ENCODE measurements around the gene ROR1. TPM values are rescaled to one million over a fixed set of nuclear protein-coding genes. Genes with fewer than 3 reads are reported as not detected.
"Not testable (repeated sequence)": the region's sequence is repeated elsewhere in the genome, so short reads cannot be mapped to it uniquely, and the experiment has no call there.

The ROR1 gene
- total and polyA plus RNA-seq, 7 donors, result 0.13 to 2.8 (median 1.2) TPM

- Histone ChIP-seq H3K36me3 (ENCODE audit: insufficient read depth in 1 of 2, low read depth in 1 of 2) (no peaks in the 10 kb centered on the region), H3K4me3 (no peak overlapping the region), H3K9me3 (no peaks in the 10 kb centered on the region), H3K27ac (no peak overlapping the region), H3K4me1 (peaks cover 18% of the 10 kb centered on the region), H3K27me3 (ENCODE audit: insufficient read depth in 3 of 3, low read length in 2 of 3) (no peaks in the 10 kb centered on the region)
- 28 to 44% (median 29%) methylated on average over 3 of the region's 3 CpGs for WGBS, 3 donors
- TF ChIP-seq CTCF (IDR thresholded peaks at IDR 0.05), result no peak
- intact Hi-C loops (cut with DNase I), result no loop called here
- ATAC-seq (no peak), DNase-seq (no peak)
These were observed 40.0 kb downstream of the ROR1 start for GRCh38 chr1:63813829-63814277.

- WGBS, 3 donors, result 93% methylated on average over 5 of the region's 5 CpGs
- H3K27ac ChIP-seq; H3K9me3 ChIP-seq; intact Hi-C loops (cut with DNase I); ATAC-seq; H3K36me3 ChIP-seq (ENCODE audit: insufficient read depth in 1 of 2, low read depth in 1 of 2); DNase-seq; H3K4me3 ChIP-seq; H3K27me3 ChIP-seq (ENCODE audit: insufficient read depth in 3 of 3, low read length in 2 of 3): not testable (repeated sequence)
- H3K4me1 ChIP-seq, result peaks cover 23% of the 10 kb centered on the region
These were observed 42.5 kb downstream of the ROR1 start for GRCh38 chr1:63816217-63816815.

- Histone ChIP-seq H3K4me1 (peaks cover 31% of the 10 kb centered on the region), H3K27me3 (ENCODE audit: insufficient read depth in 3 of 3, low read length in 2 of 3) (no peaks in the 10 kb centered on the region), H3K4me3 (no peak overlapping the region), H3K27ac (no peak overlapping the region), H3K9me3 (no peaks in the 10 kb centered on the region), H3K36me3 (ENCODE audit: insufficient read depth in 1 of 2, low read depth in 1 of 2) (no peaks in the 10 kb centered on the region)
- no peak for ATAC-seq
- no peak for DNase-seq
- no peak for TF ChIP-seq CTCF (IDR thresholded peaks at IDR 0.05)
- intact Hi-C loops (cut with DNase I), result no loop called here
- 31 to 39% (median 31%) methylated on average over 5 of the region's 5 CpGs for WGBS, 3 donors
These were observed 43.4 kb downstream of the ROR1 start for GRCh38 chr1:63817152-63817667.

GRCh38 chr1:63817700-63818099 is 43.9 kb downstream of the ROR1 start:
- H3K9me3 ChIP-seq, result no peaks in the 10 kb centered on the region
- WGBS, 3 donors, result 73 to 77% (median 73%) methylated on average over 6 of the region's 6 CpGs
- no peak for TF ChIP-seq CTCF (IDR thresholded peaks at IDR 0.05)
- no peak overlapping the region for H3K27ac ChIP-seq
- ATAC-seq (no peak), DNase-seq (no peak)
- peaks cover 31% of the 10 kb centered on the region for H3K4me1 ChIP-seq
- no peak overlapping the region for H3K4me3 ChIP-seq
- H3K36me3 ChIP-seq (ENCODE audit: insufficient read depth in 1 of 2, low read depth in 1 of 2), result no peaks in the 10 kb centered on the region
- intact Hi-C loops (cut with DNase I), result no loop called here
- no peaks in the 10 kb centered on the region for H3K27me3 ChIP-seq (ENCODE audit: insufficient read depth in 3 of 3, low read length in 2 of 3)

GRCh38 chr1:63818567-63819325 is 44.9 kb downstream of the ROR1 start:
- DNase-seq (no peak), ATAC-seq (no peak)
- WGBS, 3 donors, result 90 to 95% (median 90%) methylated on average over 1 of the region's 1 CpG
- no peak overlapping the region for H3K27ac ChIP-seq
- no peak for TF ChIP-seq CTCF (IDR thresholded peaks at IDR 0.05)
- no peak overlapping the region for H3K4me3 ChIP-seq
- no peaks in the 10 kb centered on the region for H3K9me3 ChIP-seq
- intact Hi-C loops (cut with DNase I), result no loop called here
- H3K27me3 ChIP-seq (ENCODE audit: insufficient read depth in 3 of 3, low read length in 2 of 3), result no peaks in the 10 kb centered on the region
- H3K4me1 ChIP-seq, result peaks cover 25% of the 10 kb centered on the region
- H3K36me3 ChIP-seq (ENCODE audit: insufficient read depth in 1 of 2, low read depth in 1 of 2), result no peaks in the 10 kb centered on the region
